ENCODE measurements around the gene PRKAB2.
"Not testable (repeated sequence)": the region's sequence is repeated elsewhere in the genome, so short reads cannot be mapped to it uniquely, and the experiment has no call there.

Gene PRKAB2

DNA sequence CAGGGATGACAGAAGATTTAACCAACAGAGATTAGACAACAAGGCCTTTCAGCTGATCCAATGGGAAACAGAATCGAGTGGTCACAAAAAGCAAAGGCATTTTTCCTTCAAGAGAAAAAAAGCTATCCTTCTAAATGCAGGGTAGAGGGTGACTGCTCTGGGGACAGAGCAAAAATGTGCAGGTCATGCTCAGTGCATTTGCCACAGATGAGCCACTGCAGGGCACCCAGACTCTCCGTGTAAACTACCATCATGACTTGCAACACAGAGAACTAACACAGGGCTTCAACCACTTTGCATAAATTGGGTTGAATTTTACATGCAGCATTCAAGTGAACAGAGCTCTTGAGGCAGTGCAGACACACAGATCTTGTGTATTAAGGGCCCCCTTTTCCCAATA, 56.8 kb downstream of the PRKAB2 start:
- no peak for TF ChIP-seq FOXA1 (IDR thresholded peaks at IDR 0.05)
- TF ChIP-seq CTBP1 (IDR thresholded peaks at IDR 0.05; ENCODE audit: borderline replicate concordance), result no peak
- TF ChIP-seq ARNT (IDR thresholded peaks at IDR 0.05), result no peak
- TF ChIP-seq ZNF384 (IDR thresholded peaks at IDR 0.05), result no peak
- no peak for TF ChIP-seq NFRKB (IDR thresholded peaks at IDR 0.05)
- TF ChIP-seq TARDBP (IDR thresholded peaks at IDR 0.05), result no peak
- TF ChIP-seq FOXM1 (IDR thresholded peaks at IDR 0.05; ENCODE audit: borderline replicate concordance), result no peak
- no peak for TF ChIP-seq HDGF (IDR thresholded peaks at IDR 0.05; ENCODE audit: borderline replicate concordance)
- no peak for TF ChIP-seq SUZ12 (IDR thresholded peaks at IDR 0.05)
- no peak for TF ChIP-seq LEF1 (IDR thresholded peaks at IDR 0.05; ENCODE audit: borderline replicate concordance)
- TF ChIP-seq BHLHE40 (IDR thresholded peaks at IDR 0.05; ENCODE audit: borderline replicate concordance), result no peak
- TF ChIP-seq L3MBTL2 (conservative IDR thresholded peaks at IDR 0.05), result no peak
- TF ChIP-seq, protein P1, sequence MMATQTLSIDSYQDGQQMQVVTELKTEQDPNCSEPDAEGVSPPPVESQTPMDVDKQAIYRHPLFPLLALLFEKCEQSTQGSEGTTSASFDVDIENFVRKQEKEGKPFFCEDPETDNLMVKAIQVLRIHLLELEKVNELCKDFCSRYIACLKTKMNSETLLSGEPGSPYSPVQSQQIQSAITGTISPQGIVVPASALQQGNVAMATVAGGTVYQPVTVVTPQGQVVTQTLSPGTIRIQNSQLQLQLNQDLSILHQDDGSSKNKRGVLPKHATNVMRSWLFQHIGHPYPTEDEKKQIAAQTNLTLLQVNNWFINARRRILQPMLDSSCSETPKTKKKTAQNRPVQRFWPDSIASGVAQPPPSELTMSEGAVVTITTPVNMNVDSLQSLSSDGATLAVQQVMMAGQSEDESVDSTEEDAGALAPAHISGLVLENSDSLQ (IDR thresholded peaks at IDR 0.05), result no peak
- no peak for TF ChIP-seq ELF4 (IDR thresholded peaks at IDR 0.05)
- no peak for TF ChIP-seq FOXK2 (IDR thresholded peaks at IDR 0.05)
- POLR2A ChIA-PET, result no interaction called here
- CTCF ChIA-PET, result no interaction called here
- no peak for DNase-seq (ENCODE audit: extremely low spot score)

DNA sequence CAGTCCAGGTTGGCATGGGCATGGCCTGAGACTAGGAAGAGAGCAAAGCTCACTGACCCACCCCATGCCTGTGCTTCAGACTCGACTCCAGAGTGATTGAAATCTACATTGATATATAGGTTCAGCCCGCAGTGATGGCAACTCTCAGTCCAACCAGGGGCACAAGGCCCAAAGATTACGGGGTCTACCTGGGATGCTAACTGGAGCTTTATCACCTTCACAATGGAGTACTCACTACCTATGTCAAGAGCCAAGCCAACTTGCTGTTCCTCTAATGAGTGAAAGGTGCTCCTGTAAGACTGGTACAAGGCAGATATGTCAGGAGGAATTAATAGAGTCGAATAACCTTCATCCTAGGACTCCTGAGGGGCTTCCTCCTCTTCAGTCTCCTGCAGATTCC, 57.2 kb downstream of the PRKAB2 start:
- DNase-seq (ENCODE audit: extremely low spot score); POLR2A ChIA-PET; CTCF ChIA-PET: not testable (repeated sequence)

DNA sequence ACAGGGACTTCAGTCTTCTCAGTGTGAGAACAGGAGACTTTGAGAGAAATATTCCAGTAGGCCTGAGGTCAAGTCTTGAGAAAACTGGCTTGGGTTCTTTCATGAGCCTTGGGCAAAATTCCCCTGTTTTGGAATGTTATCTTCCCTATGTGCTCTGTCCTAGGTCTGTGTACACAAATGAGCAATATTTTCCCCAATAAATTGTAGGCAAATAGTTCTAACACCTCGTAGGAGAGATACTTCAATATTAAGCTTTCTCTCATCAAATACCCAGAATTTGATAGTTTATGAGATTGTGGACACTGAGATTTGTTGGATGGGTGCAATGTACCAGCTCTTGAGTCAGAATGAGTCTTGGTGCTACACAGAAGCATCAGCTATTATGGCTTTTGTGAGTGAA, 57.9 kb downstream of the PRKAB2 start:
- DNase-seq (ENCODE audit: extremely low spot score); POLR2A ChIA-PET; CTCF ChIA-PET: not testable (repeated sequence)

DNA sequence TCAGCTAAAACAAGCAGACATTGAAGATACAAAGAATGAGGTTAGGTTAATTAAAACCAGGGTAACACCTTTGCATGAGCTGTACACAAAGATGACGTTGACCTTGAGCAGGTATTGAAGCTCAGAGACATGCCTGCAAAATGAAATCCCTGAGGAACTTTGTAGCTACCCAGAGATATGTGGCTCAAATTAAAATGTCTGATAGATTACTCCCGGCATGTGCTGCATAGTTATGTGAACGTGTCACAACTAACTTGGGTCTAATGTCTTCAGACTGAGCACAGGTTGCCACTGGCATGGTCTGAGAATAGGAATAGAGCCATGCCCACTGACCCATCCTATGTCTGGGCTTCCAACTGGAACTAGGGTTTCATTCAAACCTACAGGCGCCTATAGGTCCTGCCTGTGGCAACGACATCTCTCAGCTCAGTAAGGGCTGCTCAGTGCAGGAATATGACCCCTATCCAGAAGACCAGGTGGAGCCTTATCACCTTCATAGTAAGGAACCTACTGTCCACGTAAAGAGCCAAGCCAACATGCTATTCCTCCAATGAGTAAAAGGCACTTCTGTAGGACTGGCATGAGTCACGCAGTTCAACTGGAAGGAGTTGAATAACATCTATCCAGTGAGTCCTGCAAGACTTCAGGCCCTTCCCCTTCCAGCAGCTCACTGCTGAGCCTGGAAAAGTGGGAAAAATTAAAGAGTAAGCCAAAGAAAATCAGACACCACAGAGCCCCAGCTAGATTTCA, 60.7 kb downstream of the PRKAB2 start:
- POLR2A ChIA-PET, result no interaction called here
- TF ChIP-seq BHLHE40 (IDR thresholded peaks at IDR 0.05; ENCODE audit: borderline replicate concordance) (no peak), L3MBTL2 (conservative IDR thresholded peaks at IDR 0.05) (no peak), TARDBP (IDR thresholded peaks at IDR 0.05) (no peak), FOXM1 (IDR thresholded peaks at IDR 0.05; ENCODE audit: borderline replicate concordance) (no peak), CTBP1 (IDR thresholded peaks at IDR 0.05; ENCODE audit: borderline replicate concordance) (no peak), NFRKB (IDR thresholded peaks at IDR 0.05) (no peak), SUZ12 (IDR thresholded peaks at IDR 0.05) (no peak), ARNT (IDR thresholded peaks at IDR 0.05) (no peak), FOXA1 (IDR thresholded peaks at IDR 0.05) (no peak), SP1 (IDR thresholded peaks at IDR 0.05) (no peak), ZNF384 (IDR thresholded peaks at IDR 0.05) (no peak), LEF1 (IDR thresholded peaks at IDR 0.05; ENCODE audit: borderline replicate concordance) (no peak), ELF4 (IDR thresholded peaks at IDR 0.05) (no peak), FOXK2 (IDR thresholded peaks at IDR 0.05) (no peak)
- TF ChIP-seq, protein P1 (IDR thresholded peaks at IDR 0.05), result no peak
- no peak for DNase-seq (ENCODE audit: extremely low spot score)
- CTCF ChIA-PET, result no interaction called here

DNA sequence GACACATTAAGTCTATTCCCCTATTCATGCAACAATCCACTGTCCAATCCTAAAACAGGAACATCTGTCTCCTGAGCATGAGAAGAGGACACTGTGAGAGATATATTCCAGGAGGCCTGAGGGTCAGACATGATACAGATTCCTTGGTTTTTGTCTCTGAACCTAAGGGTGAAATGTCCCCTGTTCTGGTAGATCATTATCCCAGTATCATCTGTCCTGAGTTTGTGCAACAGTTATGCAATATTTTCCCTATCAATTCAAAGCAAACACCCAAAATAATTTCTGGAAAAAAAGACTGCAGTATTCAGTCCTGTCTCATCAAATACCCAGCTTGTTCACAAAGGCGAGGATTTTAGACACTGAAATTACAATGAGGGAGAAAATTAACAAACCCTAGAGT, 61.4 kb downstream of the PRKAB2 start:
- CTCF ChIA-PET, result no interaction called here
- TF ChIP-seq ZNF384 (IDR thresholded peaks at IDR 0.05), result no peak
- TF ChIP-seq ELF4 (IDR thresholded peaks at IDR 0.05), result no peak
- no peak for TF ChIP-seq BHLHE40 (IDR thresholded peaks at IDR 0.05; ENCODE audit: borderline replicate concordance)
- no peak for TF ChIP-seq LEF1 (IDR thresholded peaks at IDR 0.05; ENCODE audit: borderline replicate concordance)
- no peak for TF ChIP-seq SUZ12 (IDR thresholded peaks at IDR 0.05)
- no peak for TF ChIP-seq L3MBTL2 (conservative IDR thresholded peaks at IDR 0.05)
- TF ChIP-seq, protein P1 (IDR thresholded peaks at IDR 0.05), result no peak
- TF ChIP-seq SP1 (IDR thresholded peaks at IDR 0.05), result no peak
- no peak for TF ChIP-seq FOXM1 (IDR thresholded peaks at IDR 0.05; ENCODE audit: borderline replicate concordance)
- no peak for TF ChIP-seq ARNT (IDR thresholded peaks at IDR 0.05)
- TF ChIP-seq FOXA1 (IDR thresholded peaks at IDR 0.05), result no peak
- no peak for TF ChIP-seq TARDBP (IDR thresholded peaks at IDR 0.05)
- TF ChIP-seq NFRKB (IDR thresholded peaks at IDR 0.05), result no peak
- TF ChIP-seq HDGF (IDR thresholded peaks at IDR 0.05; ENCODE audit: borderline replicate concordance), result no peak
- no peak for TF ChIP-seq FOXK2 (IDR thresholded peaks at IDR 0.05)
- TF ChIP-seq CTBP1 (IDR thresholded peaks at IDR 0.05; ENCODE audit: borderline replicate concordance), result no peak
- no peak for DNase-seq (ENCODE audit: extremely low spot score)
- POLR2A ChIA-PET, result no interaction called here

DNA sequence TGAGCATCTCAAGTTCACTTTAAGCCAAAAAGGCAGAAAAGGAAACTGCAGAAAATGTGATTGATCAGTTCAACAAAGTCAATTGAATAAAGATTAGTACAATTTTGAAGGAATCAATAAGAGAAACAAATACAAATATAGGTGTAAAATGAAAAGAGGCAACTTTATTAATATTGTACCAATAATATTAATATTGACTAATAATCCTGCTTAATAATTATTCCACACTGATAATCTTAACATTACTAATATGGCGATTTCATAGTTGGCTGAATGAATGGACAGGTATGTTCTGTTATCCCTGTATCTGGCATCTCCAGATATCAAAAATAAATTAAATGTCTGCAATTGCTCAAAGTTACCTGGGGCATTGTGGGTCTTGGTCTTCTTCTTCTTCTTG, 61.8 kb downstream of the PRKAB2 start:
- ChIA-PET CTCF (no interaction called here), POLR2A (no interaction called here)
- TF ChIP-seq FOXM1 (IDR thresholded peaks at IDR 0.05; ENCODE audit: borderline replicate concordance), result no peak
- no peak for TF ChIP-seq FOXA1 (IDR thresholded peaks at IDR 0.05)
- TF ChIP-seq TARDBP (IDR thresholded peaks at IDR 0.05), result no peak
- TF ChIP-seq L3MBTL2 (conservative IDR thresholded peaks at IDR 0.05), result no peak
- TF ChIP-seq SP1 (IDR thresholded peaks at IDR 0.05), result no peak
- TF ChIP-seq HDGF (IDR thresholded peaks at IDR 0.05; ENCODE audit: borderline replicate concordance), result no peak
- TF ChIP-seq, protein P1 (IDR thresholded peaks at IDR 0.05), result no peak
- DNase-seq (ENCODE audit: extremely low spot score), result no peak

Measured in HEK293T (cell line).